NCI-H446 (cell line): ENCODE data around the gene MICB.
"Not testable (repeated sequence)": the region's sequence is repeated elsewhere in the genome, so short reads cannot be mapped to it uniquely, and the experiment has no call there.

Experiments used
- DNase-seq, 2 experiments: peaks; one replicate each; lab custom pipeline; 2025; lab: John Stamatoyannopoulos, UW

Gene MICB

DNA sequence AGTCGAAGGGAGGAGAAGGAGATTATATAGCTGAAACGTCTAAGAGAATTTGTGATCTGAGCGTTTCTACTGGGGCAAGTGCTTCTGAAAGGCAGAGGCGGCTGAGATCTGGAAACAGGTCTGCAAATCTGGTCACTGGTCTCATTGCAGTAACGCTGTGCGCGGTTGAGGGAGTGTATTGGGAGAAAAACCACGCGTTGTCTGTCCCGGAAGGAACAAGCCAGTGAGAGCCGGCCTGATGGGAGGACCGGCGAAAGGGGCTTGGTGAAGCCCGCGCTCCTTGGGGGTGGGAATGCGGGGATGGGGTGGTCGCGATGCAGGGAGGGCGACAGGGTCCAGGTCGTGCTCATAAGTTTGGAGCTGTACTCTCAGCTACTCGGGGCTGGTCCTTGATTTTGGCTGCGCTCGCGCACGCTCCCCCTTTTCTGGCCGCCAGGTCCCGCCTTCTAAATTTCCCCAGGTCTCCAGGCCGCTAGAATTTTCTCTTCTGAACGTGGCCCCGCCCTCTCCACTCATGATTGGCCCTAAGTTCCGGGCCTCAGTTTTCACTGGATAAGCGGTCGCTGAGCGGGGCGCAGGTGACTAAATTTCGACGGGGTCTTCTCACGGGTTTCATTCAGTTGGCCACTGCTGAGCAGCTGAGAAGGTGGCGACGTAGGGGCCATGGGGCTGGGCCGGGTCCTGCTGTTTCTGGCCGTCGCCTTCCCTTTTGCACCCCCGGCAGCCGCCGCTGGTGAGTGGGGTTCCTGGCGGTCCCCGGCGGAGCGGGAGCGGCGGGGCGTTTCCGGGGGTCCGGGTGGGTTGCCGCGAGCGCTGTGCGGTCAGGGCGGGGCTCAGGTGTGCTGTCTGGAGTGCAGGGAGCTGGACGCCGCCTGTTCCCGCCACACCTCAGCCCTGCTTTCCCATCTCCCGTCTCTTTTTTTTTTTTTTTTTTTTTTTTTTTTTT lies at the start of gene MICB:
TSS of gene MICB (plus strand) at position 615 of the 946 bp plus-strand sequence. CDS start at position 664, 49 bp downstream.
- DNase-seq, result peak in 1 of 2 experiments; percentile 7

DNA sequence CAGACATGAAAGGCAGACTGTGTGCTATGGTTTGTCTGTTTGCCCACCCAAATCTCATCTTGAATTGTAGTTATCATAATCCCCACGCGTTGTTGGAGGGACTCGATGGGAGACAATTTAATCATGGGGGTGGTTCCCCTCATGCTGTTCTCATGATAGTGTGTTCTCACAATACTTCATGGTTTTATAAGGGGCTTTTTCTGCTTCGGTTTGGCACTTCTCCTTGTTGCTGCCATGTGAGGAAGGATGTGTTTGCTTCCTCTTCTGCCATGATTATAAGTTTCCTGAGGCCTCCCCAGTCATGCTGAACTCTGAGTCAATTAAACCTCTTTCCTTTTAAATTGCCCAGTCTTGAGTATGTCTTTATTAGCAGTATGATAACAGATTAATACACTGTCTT lies 47.2 kb upstream of the MICB start:
- no peak for DNase-seq

DNA sequence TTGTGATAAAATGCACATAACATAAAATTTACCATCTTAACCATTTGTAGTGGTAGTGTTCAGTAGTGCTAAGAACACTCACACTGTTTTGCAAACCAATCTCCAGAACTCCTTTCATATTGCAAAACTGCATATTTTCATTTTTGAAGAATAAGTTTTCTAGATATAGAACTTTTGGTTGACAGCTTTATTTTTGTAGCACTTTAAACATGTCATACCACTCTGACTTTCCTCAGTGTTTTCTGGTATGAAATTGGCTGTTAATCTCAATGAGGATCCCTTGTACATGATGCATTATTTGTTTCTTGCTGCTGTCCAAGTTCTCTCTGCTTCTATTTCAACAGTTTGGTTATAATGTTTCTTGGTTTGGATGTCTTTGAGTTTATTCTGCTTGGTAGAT lies 45.1 kb upstream of the MICB start:
- no peak for DNase-seq

DNA sequence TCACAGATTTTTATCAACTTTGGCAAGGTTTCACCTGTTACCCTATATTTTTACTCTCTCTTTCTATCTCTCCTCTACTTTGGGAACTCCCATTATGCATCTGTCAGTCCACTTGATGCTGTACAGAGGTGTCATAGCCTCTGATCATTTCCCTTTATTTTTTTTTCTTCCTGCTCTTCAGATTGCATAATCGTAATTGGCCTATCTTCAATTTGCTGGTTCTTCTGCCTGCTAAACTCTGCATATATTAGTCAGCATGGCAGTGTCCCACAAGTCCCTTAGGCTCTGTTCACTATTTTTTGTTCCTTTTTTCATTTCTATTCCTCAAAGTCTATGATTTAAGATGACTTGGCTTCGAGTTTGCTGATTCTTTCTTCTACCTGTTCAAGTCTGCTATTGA lies 44.7 kb upstream of the MICB start:
- DNase-seq, result no peak

DNA sequence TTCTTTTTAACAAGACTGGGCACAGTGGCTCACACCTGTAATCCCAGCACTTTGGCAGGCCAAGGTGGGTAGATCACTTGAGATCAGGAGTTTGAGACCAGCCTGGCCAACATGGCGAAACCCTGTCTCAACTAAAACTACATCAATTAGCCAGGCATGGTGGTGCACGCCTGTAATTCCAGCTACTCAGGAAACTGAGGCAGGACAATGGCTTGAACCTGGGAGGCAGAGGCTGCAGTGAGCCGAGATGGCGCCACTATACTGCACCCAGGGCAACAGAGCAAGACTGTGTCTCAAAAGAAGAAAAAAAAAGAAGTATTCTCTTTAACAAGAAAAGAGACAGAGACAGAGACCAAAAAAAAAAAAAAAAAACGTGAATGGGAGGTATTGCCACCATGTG lies 38.1 kb upstream of the MICB start:
- DNase-seq, result not testable (repeated sequence)

DNA sequence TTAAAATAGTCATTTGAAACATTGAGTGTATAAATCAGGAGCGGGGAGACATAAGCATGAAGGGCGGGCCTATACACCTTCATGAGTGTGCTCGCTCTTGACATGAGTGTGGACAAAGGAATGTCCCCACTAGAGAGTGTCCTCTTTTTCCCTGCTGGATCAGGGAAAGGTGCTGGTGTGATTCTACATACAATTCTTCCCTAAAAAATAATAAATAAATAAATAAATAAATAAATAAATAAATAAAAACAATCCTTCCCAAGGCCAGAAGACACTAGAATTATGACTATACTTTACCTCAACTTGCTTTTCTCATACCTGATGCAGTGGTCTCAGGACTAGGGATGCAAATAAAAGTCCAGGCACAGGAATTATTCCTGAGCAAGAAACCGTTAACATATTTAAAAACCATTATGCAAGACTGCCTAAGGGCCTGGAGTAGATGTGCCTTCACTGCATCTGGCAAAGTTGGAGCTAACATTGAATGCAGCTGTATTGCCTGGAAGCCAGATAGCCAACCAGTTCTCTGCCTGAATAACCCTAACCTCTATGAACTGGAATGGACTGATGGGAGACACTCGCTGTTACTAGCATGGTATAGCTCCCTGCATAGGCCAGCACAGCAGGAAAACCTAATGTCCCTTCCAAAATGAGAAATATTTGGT lies 37.5 kb upstream of the MICB start:
- DNase-seq, result no peak

DNA sequence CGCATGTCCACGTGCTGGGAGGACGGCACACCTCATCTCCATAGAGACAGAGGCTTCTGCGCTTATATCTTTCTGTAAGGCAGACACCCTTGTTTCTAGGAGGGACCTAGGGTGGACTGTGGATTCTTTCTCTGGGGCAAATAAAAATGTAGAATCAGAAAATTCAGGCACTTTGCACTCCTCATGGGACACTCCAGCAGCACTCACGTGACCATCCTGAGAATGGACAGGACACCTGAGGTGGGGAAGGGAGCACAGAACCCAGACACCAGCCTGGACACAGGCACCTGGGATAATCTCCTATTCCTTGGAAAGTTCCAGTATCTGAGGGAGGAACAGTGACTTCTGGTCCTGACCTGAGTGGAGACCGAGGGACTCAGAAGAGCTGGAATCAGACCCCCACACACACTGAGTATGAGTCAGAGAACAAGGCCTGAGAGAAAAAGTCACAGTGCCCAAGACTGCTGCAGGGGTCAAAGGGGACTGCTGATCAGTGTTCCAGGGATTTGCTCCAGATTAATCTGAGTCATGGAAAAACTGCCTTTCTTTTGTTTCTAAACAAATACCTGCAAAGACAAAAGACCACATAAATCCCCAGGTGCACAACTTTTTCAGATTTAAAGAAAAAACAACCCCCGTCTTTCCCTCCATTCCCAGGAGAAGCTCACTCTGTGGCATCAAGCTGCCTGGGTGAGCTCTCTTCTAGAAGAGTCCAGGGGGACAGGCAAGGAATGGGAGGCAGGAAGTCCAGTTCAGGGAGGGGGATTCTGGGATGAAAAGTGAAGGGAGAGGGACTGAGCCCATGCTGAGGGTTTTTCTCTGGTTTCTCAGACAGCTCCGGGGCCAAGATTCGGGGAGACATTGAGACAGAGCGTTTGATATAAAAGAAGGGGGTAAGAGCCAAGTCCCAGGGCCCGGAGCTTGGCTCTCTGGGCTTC lies 35.6 kb upstream of the MICB start:
- DNase-seq, result no peak

DNA sequence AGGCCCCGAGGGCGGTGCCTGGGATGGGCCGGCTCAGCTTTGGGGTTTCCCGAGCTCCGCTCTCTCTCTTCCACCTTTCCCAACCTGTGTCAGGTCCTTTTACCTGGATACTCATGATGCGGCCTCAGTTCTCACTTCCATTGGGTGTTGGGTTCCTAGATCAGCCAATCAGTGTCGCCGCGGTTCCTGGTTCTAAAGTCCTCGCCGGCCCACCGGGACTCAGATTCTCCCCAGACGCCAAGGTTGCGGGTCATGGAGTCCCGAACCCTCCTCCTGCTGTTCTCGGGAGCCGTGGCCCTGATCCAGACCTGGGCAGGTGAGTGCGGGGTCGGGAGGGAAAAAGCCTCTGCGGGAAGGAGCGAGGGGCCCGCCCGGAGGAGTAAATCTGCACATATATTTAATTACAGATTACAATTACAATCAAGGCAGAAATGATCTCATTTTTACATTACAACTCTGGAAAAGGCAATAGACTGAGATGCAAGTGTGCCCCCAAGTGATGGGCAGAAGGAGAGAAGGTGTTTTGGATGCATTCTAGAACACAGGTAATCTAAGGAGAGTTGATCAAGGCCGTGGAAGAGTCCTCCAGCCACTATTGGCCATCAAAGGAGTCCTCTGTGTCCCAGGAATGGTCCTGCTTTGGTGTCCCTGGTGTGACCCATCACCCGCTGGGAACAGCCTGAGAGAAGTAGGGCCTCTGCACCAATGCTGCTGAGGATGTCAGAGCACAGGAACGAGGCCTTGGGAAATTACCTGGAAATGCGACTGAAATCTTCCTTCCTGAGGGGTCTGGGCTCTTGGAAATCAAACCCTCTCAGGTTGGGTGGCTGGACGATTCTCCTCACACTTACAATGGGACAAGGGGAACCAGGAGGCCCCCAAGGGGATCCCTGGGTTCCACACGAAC lies 34.7 kb upstream of the MICB start:
- DNase-seq, result peak in 1 of 2 experiments; percentile 34

DNA sequence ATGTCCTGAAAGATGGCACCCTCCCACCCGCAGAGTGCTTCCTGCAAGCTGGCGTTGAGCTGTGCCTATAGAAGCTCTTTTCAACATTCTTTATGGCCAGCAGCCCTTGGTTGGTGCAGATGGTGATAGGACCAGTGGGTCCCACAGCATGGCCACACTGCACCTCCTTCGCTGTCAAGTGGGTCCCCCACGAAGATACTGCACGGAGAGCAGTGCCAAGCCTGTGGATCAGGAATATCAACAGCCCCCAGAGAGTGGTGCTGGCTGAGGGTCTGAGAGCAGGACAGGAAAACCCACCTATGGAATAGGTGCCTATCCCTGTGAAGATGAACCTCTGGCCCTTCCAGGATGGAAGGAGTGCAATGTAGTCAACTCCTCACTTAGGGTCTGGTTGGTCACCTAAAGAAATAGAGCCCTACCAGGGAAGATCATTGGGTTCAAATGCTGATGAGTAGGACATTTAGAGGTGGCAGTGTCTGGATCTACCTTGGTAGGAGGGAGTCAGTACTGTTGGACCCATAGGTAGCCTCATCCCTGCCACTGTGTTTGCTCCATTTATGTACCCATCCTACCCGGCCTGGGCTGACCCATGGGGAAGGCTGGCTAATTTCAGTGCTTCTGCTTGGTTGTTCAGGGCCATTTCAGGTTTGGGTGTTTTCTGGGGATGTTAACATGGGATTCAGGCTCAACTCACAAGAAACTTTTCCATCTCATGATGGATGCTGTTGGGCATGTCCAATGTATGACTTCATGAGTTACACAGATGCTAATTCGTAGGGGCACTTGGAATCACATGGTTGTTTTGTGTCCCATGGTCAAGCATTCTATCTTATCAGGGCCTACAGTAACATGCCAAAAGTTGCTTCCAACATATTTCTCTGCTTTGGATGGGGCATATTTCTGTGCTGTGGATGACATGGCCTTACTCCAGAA lies 33.4 kb upstream of the MICB start:
- DNase-seq, result no peak

DNA sequence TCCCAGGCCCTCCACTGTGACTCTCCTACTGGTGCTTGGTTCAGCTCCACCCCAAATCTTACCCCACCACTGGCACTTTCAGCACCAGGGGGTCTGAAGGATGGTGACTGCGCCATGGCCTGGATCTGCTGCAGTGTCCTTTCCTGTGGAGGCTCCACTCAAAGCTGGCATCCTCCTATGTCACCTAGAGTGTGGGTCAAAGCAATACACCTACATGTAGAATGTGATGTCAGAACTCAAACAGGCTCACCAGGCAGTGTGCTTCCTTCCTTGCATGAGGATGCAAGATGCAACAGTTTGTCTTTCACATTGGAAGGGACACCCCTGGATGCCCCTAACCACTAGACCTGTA lies 32.8 kb upstream of the MICB start:
- no peak for DNase-seq

DNA sequence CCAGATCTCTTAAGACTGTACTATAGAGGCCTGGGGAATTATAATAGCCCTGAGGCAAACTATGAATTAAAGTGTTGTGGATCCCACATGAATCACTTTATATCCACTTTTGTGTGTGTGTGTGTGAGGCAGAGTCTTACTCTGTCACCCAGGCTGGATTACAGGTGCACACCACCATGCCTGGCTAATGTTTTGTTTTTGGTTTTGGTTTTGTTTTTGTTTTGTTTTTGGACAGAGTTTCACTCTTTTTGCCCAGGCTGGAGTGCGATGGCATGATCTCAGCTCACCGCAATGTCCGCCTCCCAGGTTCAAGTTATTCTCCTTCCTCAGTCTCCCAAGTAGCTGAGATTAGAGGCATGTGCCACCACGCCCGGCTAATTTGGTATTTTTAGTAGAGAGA lies 32.2 kb upstream of the MICB start:
- DNase-seq, result no peak

DNA sequence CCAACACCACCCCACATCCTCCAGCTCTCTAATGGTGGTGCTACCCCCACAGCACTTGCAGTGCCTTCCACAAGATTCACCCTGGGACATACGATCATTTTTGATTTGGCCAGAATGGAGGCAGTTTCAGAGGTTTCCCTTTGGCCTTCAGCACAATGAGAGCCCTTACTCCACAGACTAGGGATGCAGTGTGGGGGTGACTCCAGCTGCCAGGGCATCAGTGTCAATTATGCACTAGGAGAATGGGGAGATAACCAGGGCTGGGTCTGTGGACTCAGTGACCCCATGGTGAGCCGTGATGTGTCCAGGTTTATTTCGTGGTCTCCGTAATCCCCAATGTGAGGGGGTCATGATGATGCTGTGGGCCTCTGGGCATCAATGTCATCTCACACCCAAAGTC lies 31.5 kb upstream of the MICB start:
- DNase-seq, result no peak

DNA sequence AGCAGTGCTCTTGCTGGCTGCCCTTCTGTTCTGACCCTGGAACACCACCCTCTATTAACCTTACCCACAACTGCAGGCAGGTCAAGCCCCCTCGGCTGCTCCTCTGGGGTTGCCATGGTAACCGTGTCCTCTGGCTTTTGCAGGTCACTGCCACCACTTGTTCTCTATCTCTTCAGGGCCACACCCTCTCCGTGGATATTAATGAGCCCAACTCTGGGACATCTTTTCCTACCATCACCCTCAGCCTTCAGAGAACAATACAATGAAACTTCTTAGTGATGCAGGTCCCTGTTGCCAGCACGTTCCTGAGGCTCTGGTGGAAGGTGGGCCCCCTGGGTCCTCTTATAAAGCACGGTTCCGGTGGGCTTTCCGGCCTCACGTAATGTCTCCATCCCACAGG lies 30.8 kb upstream of the MICB start:
- DNase-seq, result no peak

DNA sequence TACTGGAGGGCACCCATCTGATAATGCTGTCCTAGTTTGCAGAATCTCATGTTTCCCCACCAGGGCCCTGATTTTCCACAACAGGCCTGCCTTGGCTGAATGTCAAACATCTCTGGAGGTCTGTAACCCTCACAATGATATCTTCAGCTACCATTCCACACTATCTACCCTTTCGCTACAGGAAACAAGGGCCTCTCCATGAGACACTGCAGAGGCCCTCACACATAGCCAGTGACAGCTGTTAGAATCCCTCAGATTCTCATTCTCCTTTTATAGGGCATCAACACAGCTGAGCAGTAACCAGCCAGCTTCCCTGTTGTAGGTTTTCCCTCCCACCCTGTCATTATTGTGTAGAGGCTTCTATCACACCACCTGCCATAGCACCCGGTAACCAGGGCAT lies 29.6 kb upstream of the MICB start:
- no peak for DNase-seq

DNA sequence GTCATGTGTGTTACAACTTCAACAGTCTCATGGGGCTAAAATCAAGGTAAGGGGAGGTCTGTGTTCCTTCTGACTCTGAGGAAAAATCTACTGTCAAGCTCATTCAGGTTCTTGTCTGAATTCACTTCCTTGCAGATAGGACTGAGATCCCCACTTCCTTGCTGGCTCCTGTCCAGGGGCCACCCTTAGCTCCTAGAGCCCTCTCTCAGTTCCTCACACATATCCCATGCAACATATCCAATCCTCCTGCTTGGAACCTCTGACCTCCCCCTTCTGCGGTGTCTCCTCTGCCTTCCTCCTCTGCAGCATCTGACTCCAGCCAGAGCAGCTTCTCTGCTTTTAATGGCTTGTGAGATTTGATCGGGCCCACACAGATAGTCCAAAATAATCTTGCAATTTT lies 27.1 kb upstream of the MICB start:
- no peak for DNase-seq

DNA sequence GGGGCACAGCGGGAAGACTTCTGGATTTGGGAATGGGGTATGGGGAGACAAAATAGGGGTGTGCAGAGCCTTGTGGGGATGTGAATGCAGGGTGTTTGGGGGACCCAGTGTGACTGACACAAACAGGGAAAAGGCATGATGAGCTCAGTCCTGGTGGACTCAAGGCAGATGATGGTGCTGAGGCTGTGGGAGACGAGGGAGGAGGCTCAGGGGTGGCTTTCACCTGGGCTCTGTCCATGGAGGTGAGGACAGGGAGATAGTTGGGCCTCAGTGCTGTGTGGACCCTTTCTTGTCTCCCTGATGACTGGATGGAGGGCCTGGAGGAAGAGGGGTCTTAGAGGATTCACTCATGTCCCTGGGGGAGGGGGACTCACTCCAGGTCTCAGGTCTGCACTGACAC lies 26.2 kb upstream of the MICB start:
- no peak for DNase-seq

DNA sequence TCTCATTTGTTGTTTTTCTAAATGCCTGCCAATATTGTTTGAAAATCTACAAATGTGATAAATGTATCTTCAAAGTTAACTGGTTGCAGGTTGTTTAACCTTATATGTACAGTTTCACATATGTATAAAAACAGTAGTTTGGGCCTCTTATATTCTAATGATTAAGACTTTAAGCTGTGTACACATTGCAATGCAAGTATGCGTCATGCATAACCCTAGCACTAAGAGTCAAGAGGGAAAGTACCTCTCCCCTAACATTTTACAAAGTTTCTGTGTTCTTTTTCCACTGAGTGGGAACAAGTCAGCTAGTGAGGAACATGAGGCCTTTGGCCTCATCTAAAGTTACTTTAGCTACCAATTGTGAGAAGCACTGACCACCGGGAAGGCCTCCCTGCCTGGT lies 25.7 kb upstream of the MICB start:
- no peak for DNase-seq

DNA sequence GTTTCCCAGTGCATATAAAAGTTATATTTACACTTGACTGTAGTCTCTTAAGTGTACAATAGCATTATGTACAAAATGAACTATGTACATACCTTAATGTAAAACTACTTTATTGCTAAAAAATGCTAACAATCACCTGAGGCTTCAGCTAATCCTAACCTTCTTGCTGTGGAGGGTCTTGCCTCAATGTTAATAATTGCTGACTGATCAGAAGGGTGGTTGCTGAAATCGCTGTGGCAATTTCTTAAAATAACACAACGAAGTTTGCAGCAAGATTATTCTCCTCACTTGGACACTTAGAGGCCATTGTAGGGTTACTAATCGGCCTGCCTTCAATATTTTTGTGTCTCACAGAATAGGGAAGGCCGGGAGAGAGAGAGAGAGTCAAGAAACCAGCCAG lies 24.7 kb upstream of the MICB start:
- DNase-seq, result no peak

DNA sequence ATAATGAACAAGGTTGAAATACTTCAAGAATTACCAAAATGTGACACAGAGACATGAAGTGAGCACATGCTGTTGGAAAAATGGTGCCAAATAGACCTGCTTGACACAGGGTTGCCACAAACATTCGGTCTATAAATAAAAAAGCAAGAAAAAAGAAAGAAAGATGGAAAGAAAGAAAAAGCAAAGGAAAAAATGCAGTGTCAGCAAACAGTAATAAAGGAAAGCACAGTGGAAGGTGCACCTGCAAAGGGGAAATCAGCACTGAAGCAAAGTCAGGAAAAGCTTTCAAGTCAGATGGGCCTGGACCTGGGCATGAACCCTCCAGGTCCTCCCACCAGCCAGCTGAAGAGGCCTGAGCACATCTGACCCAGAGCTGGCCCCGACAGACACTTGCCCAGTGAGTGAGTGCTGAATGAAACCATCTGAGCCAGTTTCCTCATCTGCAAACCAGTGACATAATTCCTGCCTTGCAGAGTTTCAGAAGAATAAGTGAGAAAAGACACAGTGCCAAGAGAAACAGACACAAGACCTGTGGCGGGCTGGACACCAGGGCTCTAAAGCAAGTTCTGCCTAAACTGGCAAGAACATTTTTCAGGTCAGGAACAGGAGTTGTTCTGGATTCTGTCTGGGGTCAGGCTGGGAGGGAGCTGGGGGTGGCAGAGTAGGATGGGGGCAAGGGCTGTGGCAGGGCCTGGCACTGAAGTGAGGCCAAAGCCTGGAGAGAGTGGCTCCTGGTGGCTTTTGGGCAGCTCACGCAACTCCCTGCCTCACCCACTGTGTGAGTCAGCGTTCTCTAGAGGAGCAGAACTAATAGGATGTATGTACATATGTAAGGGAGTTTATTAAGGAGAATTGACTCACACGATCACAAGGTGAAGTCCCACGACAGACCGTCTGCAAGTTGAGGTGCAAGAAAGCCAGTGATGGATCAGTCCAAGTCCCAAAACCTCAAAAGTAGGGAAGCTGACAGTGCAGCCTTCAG lies 23.9 kb upstream of the MICB start:
- DNase-seq, result no peak
